ENCODE measurements around the gene NPAS2. TPM values are rescaled to one million over a fixed set of nuclear protein-coding genes. Genes with fewer than 3 reads are reported as not detected.

NPAS2 gene
- total RNA-seq, 2 donors from 2014 or later = 24.2 to 45.8 TPM

DNA sequence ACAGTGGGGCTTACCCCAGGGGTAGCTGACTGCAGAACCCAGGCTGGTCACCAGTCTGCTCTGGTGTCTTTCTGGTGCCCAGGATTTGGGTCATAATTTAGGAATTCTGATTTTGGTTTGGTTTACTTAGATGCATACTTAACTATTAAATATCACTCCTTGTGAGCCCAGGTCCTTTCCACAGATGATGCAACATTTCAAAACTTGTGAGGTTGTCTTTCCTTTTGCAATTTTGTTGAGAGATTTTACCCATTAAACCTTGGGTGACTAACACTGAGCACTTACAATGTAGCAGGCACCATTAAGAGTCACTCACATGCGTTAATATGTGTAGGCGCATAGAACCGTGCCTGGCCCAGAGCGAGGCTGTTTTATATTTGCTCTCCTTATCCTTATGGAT lies 120.3 kb downstream of the NPAS2 start:
- intact Hi-C loops (cut with DNase I) = no loop called here
- no peak for DNase-seq (ENCODE audit: low spot score)
- Histone ChIP-seq H3K4me1 (replicated peaks) (no peaks in the 10 kb centered on the region), H3K36me3 (no peaks in the 10 kb centered on the region), H3K9me3 (no peaks in the 10 kb centered on the region), H3K27ac (no peak overlapping the region), H3K4me3 (no peak overlapping the region), H3K27me3 (replicated peaks; ENCODE audit: insufficient read depth) (no peaks in the 10 kb centered on the region)
- 98% methylated on average over 4 of the region's 4 CpGs for WGBS
- TF ChIP-seq POLR2AphosphoS5 (IDR thresholded peaks at IDR 0.05) (no peak), POLR2A (IDR thresholded peaks at IDR 0.05) (no peak)
- TF ChIP-seq, protein P1, sequence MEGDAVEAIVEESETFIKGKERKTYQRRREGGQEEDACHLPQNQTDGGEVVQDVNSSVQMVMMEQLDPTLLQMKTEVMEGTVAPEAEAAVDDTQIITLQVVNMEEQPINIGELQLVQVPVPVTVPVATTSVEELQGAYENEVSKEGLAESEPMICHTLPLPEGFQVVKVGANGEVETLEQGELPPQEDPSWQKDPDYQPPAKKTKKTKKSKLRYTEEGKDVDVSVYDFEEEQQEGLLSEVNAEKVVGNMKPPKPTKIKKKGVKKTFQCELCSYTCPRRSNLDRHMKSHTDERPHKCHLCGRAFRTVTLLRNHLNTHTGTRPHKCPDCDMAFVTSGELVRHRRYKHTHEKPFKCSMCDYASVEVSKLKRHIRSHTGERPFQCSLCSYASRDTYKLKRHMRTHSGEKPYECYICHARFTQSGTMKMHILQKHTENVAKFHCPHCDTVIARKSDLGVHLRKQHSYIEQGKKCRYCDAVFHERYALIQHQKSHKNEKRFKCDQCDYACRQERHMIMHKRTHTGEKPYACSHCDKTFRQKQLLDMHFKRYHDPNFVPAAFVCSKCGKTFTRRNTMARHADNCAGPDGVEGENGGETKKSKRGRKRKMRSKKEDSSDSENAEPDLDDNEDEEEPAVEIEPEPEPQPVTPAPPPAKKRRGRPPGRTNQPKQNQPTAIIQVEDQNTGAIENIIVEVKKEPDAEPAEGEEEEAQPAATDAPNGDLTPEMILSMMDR (IDR thresholded peaks at IDR 0.05) = no peak

DNA sequence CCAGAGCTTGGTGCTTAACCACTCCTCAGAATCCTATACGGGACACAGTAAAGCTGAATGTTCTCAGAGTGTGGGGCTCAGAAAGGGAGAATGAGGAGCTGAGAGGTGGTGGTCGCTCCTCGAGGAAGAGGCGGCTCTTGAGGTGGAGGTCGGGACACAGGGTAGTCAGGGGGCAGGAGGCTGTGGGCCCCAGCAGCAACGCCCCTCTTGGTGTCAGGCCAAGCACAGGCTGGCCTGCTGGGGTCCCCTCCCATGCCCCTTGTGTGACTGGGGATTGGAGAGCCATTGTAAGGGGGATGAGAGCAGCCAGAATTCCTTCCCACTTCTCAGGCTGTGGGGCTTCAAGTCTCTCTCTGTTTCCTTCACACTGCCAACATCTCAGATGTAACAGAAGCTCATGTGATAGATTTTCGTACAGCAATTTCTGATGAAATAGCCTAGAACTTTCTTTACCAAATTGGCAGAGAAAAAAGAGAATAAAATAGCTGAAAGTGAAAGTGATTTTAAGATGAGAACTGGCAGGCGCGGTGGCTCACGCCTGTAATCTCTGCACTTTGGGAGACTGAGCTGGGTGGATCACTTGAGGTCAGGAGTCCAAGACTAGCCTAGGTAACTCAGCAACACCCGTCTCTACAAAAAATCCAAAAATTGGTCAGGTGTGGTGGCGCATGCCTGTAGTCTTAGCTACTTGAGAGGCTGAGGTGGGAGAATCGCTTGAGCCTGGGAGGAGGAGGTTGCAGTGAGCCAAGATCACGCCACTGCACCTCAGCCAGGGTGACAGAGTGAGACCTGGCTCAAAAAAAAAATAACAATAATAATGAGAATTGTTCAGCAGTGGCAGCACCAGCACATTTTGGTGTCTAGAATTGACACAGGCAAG lies 121.1 kb downstream of the NPAS2 start:
- Histone ChIP-seq H3K36me3 (no peaks in the 10 kb centered on the region), H3K4me3 (no peak overlapping the region), H3K27me3 (replicated peaks; ENCODE audit: insufficient read depth) (no peaks in the 10 kb centered on the region), H3K27ac (no peak overlapping the region), H3K9me3 (no peaks in the 10 kb centered on the region), H3K4me1 (replicated peaks) (no peaks in the 10 kb centered on the region)
- DNase-seq (ENCODE audit: low spot score) = no peak
- WGBS = 89% methylated on average over 14 of the region's 14 CpGs
- intact Hi-C loops (cut with DNase I) = no loop called here
- TF ChIP-seq, protein P1 (IDR thresholded peaks at IDR 0.05) = no peak
- TF ChIP-seq POLR2A (IDR thresholded peaks at IDR 0.05) (no peak), POLR2AphosphoS5 (IDR thresholded peaks at IDR 0.05) (no peak)

DNA sequence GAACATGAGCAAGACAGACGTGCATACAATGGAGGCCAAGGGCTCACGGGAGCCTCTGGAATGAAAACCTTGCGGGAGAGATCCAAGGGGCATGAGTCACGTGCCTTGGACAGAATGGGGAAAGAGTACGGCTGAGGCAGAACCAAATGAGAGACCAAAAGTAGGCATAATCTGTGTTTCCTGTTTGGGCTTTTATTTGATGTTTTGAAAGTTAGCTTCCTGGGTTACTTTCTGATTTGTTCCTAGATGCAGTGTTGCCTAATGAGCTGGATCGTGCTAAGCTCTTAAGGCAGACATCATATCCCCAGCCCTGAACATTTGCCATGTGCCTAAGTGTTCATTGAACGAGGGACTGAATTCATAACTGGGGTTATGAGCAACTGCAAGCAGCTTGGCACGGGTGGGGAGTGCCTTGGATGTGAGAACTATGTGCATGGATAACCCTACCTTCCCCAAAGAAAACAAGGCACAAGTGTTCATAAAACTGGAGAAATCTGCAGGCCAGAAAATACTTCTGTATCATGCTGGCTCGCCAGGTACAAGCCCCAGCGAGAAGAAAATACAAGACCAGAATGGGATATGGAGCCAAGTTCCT lies 121.8 kb downstream of the NPAS2 start:
- WGBS = 74% methylated on average over 10 of the region's 10 CpGs
- no peaks in the 10 kb centered on the region for H3K4me1 ChIP-seq (replicated peaks)
- H3K27me3 ChIP-seq (replicated peaks; ENCODE audit: insufficient read depth) = no peaks in the 10 kb centered on the region
- no peak overlapping the region for H3K4me3 ChIP-seq
- intact Hi-C loops (cut with DNase I) = no loop called here
- H3K27ac ChIP-seq = no peak overlapping the region
- no peaks in the 10 kb centered on the region for H3K36me3 ChIP-seq
- no peaks in the 10 kb centered on the region for H3K9me3 ChIP-seq
- DNase-seq (ENCODE audit: low spot score) = no peak
- no peak for TF ChIP-seq POLR2A (IDR thresholded peaks at IDR 0.05)
- TF ChIP-seq POLR2AphosphoS5 (IDR thresholded peaks at IDR 0.05) = no peak
- TF ChIP-seq, protein P1 (IDR thresholded peaks at IDR 0.05) = no peak

DNA sequence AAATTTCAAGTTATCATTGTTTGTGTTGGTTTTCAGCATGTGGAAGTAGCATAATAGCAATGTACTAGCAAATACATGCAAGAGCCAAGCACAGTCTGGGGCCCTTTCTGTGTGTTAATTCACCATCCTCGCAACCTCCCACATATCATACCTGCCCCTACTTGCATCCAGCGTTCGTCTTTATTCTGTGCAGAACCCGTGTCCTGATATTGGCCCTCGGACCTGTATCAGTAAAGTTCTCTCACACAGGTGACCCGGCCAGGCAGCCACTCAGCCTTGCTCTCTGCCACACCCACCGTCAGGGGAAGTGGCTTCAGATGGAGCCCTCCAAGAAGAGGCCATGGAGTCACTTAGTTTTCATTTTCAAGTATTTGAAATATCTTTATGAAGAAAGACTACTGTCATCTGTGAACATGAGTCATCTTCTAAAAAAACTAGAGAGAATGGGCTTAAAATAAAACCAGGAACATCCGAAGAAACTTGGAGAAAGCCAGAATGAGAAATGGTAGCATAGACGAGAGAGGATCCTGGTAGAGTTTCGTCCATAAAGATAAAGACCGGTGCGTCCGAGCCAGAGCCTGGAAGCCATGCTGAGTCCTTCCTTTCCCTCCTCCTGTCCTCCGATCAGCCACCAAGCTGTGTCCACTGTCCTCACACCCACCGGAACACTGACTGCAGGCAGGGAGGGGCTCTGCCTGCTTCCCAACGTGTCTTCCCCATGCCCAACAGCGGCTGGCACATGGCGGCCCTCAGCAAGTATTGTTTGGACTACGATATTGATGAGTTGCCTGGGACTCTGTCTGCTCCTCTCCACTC lies 124.9 kb downstream of the NPAS2 start:
- H3K27me3 ChIP-seq (replicated peaks; ENCODE audit: insufficient read depth) = no peaks in the 10 kb centered on the region
- no peaks in the 10 kb centered on the region for H3K4me1 ChIP-seq (replicated peaks)
- WGBS = 87% methylated on average over 19 of the region's 19 CpGs
- no peaks in the 10 kb centered on the region for H3K36me3 ChIP-seq
- intact Hi-C loops (cut with DNase I) = no loop called here
- DNase-seq (ENCODE audit: low spot score) = no peak
- H3K9me3 ChIP-seq = no peaks in the 10 kb centered on the region
- no peak overlapping the region for H3K4me3 ChIP-seq
- H3K27ac ChIP-seq = no peak overlapping the region
- no peak for TF ChIP-seq POLR2A (IDR thresholded peaks at IDR 0.05)

DNA sequence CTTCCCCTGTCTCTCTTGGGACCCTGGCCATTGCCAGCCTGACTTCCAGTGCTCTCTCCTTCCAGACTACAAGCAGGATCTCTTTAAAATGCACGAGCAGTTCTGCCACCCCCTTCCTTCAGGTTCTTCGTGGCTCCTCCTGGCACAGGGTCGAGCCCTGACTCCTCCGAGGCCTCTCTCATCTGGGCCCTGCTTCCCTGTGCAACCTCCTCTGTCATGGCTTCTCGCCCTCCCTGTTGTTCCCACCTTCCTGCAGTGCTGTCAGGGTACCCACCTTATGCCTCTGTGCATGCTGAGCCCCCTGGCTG lies 125.4 kb downstream of the NPAS2 start:
- WGBS = 91% methylated on average over 5 of the region's 5 CpGs
- intact Hi-C loops (cut with DNase I) = no loop called here
- no peaks in the 10 kb centered on the region for H3K4me1 ChIP-seq (replicated peaks)
- no peak overlapping the region for H3K27ac ChIP-seq
- H3K27me3 ChIP-seq (replicated peaks; ENCODE audit: insufficient read depth) = no peaks in the 10 kb centered on the region
- H3K4me3 ChIP-seq = no peak overlapping the region
- TF ChIP-seq POLR2AphosphoS5 (IDR thresholded peaks at IDR 0.05) (no peak), POLR2A (IDR thresholded peaks at IDR 0.05) (no peak)
- TF ChIP-seq, protein P1 (IDR thresholded peaks at IDR 0.05) = no peak
- no peaks in the 10 kb centered on the region for H3K36me3 ChIP-seq
- H3K9me3 ChIP-seq = no peaks in the 10 kb centered on the region
- DNase-seq (ENCODE audit: low spot score) = no peak
